Lower lobe of right lung (tissue), 2 donors: ENCODE results near the gene GIPC1. TPM values are rescaled to one million over a fixed set of nuclear protein-coding genes. Genes with fewer than 3 reads are reported as not detected.
A peak's percentile ranks its signal among the peaks of the same experiment; 100 is the strongest.

Experiments used
- ATAC-seq, 2 donors: fragments of 200-7000 bp; cut with Tn5 transposase; one replicate each; pipeline ENCODE4 v1.9.1; 2020 to 2022; ENCODE audit warnings: mild to moderate bottlenecking in 2 of 2, moderate library complexity in 2 of 2
- DNase-seq: peaks from one replicate; pipeline ENCODE4 v3.0.0-alpha.2; 2020
- H3K27ac ChIP-seq: fragments of 200-600 bp; one replicate; pipeline ENCODE4 v1.8.0; 2022
- H3K27me3 ChIP-seq: fragments of 200-600 bp; one replicate; pipeline ENCODE4 v1.8.0; 2022; ENCODE audit warnings: low read depth
- H3K36me3 ChIP-seq: fragments of 200-600 bp; one replicate; pipeline ENCODE4 v1.8.0; 2022; ENCODE audit warnings: mild to moderate bottlenecking
- H3K4me1 ChIP-seq: fragments of 200-600 bp; one replicate; pipeline ENCODE4 v1.8.0; 2022
- H3K4me3 ChIP-seq: fragments of 200-600 bp; one replicate; pipeline ENCODE4 v1.8.0; 2022; ENCODE audit warnings: mild to moderate bottlenecking
- H3K9me3 ChIP-seq: fragments of 200-600 bp; one replicate; pipeline ENCODE4 v1.8.0; 2022
- CTCF ChIP-seq: fragments of 200-600 bp; IDR thresholded peaks from one replicate; pipeline ENCODE4 v1.8.0; 2022; ENCODE audit warnings: antibody characterized with exemption, mild to moderate bottlenecking
- intact Hi-C: fragments of 100-400 bp; cut with DNase I; formaldehyde crosslinking; loops from one replicate; pipeline ENCODE4 v1.11.0; 2022
- total RNA-seq: library from RNA; stranded (reverse); fragmentation: NEBNext Ultra II Directional; extraction: Animal tissue kit (Norgen Biotek cat#: 25700); gene quantifications from one replicate; pipeline ENCODE4 v1.2.1, GENCODE V29; 2021
- donor health status: DM: no; HTN: yes; CAD: no; lungs with severe emphysema.

The GIPC1 gene
- total RNA-seq, 1 donor from 2014 or later = 72.1 TPM

GRCh38 chr19:14503285-14503684 lies 7.4 kb upstream of the GIPC1 start:
- H3K27ac ChIP-seq = no peak overlapping the region
- H3K36me3 ChIP-seq = no peaks in the 10 kb centered on the region
- ATAC-seq = no peak
- no peak overlapping the region for H3K4me3 ChIP-seq
- no peak for DNase-seq
- H3K9me3 ChIP-seq = no peaks in the 10 kb centered on the region
- intact Hi-C loops = no loop called here
- H3K27me3 ChIP-seq = no peaks in the 10 kb centered on the region
- H3K4me1 ChIP-seq = peaks cover 37% of the 10 kb centered on the region
- TF ChIP-seq CTCF = no peak

- ATAC-seq (peak; percentile 1 to 4), DNase-seq (no peak)
- H3K27me3 ChIP-seq = no peaks in the 10 kb centered on the region
- no peak for TF ChIP-seq CTCF
- no peaks in the 10 kb centered on the region for H3K9me3 ChIP-seq
- no peak overlapping the region for H3K27ac ChIP-seq
- H3K4me1 ChIP-seq = peaks cover 37% of the 10 kb centered on the region
- H3K36me3 ChIP-seq = no peaks in the 10 kb centered on the region
- intact Hi-C loops = no loop called here
- no peak overlapping the region for H3K4me3 ChIP-seq
These were observed 6.6 kb upstream of the GIPC1 start for GRCh38 chr19:14502334-14503092.

- TF ChIP-seq CTCF = no peak
- Histone ChIP-seq H3K9me3 (no peaks in the 10 kb centered on the region), H3K36me3 (peaks cover 3% of the 10 kb centered on the region), H3K4me1 (peaks cover 38% of the 10 kb centered on the region), H3K4me3 (no peak overlapping the region), H3K27ac (peak overlapping the region; percentile 83), H3K27me3 (no peaks in the 10 kb centered on the region)
- intact Hi-C loops = no loop called here
- ATAC-seq (peak; percentile 6 to 38), DNase-seq (no peak)
These were observed 1.4 kb upstream of the GIPC1 start for GRCh38 chr19:14497228-14497921.

- peaks cover 35% of the 10 kb centered on the region for H3K4me1 ChIP-seq
- ATAC-seq = no peak
- intact Hi-C loops = no loop called here
- peak overlapping the region; percentile 85 for H3K4me3 ChIP-seq
- DNase-seq = no peak
- H3K9me3 ChIP-seq = no peaks in the 10 kb centered on the region
- no peak for TF ChIP-seq CTCF
- peaks cover 4% of the 10 kb centered on the region for H3K36me3 ChIP-seq
- peak overlapping the region; percentile 83 for H3K27ac ChIP-seq
- H3K27me3 ChIP-seq = no peaks in the 10 kb centered on the region
These were observed 904 bp upstream of the GIPC1 start for GRCh38 chr19:14496834-14497227.

GRCh38 chr19:14495672-14496028 lies 277 bp downstream of the GIPC1 start:
- DNase-seq (no peak), ATAC-seq (peak; percentile 0 to 2)
- no peak for TF ChIP-seq CTCF
- H3K4me3 ChIP-seq = peak overlapping the region; percentile 85
- no peaks in the 10 kb centered on the region for H3K9me3 ChIP-seq
- peaks cover 35% of the 10 kb centered on the region for H3K4me1 ChIP-seq
- H3K27ac ChIP-seq = peak overlapping the region; percentile 83
- intact Hi-C loops = no loop called here
- H3K27me3 ChIP-seq = no peaks in the 10 kb centered on the region
- peaks cover 15% of the 10 kb centered on the region for H3K36me3 ChIP-seq
